Body of pancreas (tissue), 4 donors: ENCODE data around the gene TNS3.

Experiments
- POLR2A ChIP-seq, 3 donors: fragments of 450-650 bp; IDR thresholded peaks; one replicate each; pipeline ENCODE4 v1.6.1; 2016; ENCODE audit warnings: antibody characterized with exemption in 3 of 3, mild to moderate bottlenecking in 2 of 3
- TF ChIP-seq, protein P1 (sequence below), 7 experiments: fragments of 450-650 bp in 4 of 7; fragments of 200-600 bp in 3 of 7; sonication (generic) in 3 of 7; IDR thresholded peaks; one replicate each; pipeline ENCODE4 v1.5.1; 2016 to 2019; ENCODE audit warnings: antibody characterized with exemption in 7 of 7

DNA sequence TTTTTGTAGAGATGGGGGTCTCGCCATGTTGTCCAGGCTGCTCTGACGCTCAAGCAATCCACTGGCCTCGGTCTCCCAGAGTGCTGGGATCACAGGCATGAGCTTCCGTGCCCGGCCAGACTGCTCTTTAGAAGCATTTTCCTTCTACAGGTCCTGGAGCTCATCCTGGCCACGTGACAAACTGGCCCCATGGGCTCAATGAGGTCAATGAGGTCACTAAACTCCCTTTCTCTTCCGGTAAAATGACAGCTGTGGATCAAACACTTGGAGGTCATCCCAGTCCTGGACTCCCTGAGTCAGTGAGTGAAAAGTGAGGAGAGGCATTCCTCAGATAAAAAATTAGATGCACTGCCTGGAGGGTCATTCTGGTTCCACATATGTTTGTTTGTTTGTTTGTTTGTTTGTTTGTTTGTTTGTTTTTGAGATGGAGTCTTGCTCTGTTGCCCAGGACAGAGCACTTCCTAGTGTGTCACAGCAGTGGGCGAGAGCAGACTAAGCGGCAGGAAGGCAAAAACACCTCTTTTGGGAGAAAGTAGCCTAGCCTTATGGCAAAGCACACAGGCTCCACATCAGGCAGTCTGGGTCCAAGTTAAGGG is 134.9 kb downstream of the TNS3 start:
- TF ChIP-seq, protein P1, sequence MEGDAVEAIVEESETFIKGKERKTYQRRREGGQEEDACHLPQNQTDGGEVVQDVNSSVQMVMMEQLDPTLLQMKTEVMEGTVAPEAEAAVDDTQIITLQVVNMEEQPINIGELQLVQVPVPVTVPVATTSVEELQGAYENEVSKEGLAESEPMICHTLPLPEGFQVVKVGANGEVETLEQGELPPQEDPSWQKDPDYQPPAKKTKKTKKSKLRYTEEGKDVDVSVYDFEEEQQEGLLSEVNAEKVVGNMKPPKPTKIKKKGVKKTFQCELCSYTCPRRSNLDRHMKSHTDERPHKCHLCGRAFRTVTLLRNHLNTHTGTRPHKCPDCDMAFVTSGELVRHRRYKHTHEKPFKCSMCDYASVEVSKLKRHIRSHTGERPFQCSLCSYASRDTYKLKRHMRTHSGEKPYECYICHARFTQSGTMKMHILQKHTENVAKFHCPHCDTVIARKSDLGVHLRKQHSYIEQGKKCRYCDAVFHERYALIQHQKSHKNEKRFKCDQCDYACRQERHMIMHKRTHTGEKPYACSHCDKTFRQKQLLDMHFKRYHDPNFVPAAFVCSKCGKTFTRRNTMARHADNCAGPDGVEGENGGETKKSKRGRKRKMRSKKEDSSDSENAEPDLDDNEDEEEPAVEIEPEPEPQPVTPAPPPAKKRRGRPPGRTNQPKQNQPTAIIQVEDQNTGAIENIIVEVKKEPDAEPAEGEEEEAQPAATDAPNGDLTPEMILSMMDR (IDR thresholded peaks at IDR 0.05): no peak
- no peak for TF ChIP-seq POLR2A (IDR thresholded peaks at IDR 0.05)
